ENCODE results near the gene DESI2.
"Not testable (repeated sequence)": the region's sequence is repeated elsewhere in the genome, so short reads cannot be mapped to it uniquely, and the experiment has no call there.

The DESI2 gene

GRCh38 chr1:244659694-244660093 is 6.8 kb downstream of the DESI2 start:
- Histone ChIP-seq H3K27me3 (ENCODE audit: insufficient read depth, low read length, poor library complexity) (no peaks in the 10 kb centered on the region), H2AFZ (ENCODE audit: low read depth, low read length) (no peak overlapping the region), H3K4me1 (ENCODE audit: insufficient read depth, low read length) (peaks cover 17% of the 10 kb centered on the region), H3K4me2 (ENCODE audit: insufficient read depth, low read length) (no peak overlapping the region), H3K9ac (ENCODE audit: low read depth, low read length) (no peak overlapping the region), H3K79me2 (ENCODE audit: insufficient read depth, low read length) (peaks cover 88% of the 10 kb centered on the region), H3K36me3 (ENCODE audit: insufficient read depth, low read length) (peaks cover 43% of the 10 kb centered on the region), H3K9me3 (ENCODE audit: insufficient read depth, low read length, severe bottlenecking) (no peaks in the 10 kb centered on the region), H3K27ac (ENCODE audit: low read length) (no peak overlapping the region), H3K4me3 (ENCODE audit: low read depth in 1 of 2, low read length in 2 of 2) (no peak overlapping the region), H4K20me1 (ENCODE audit: insufficient read depth, low read length) (peaks cover 5% of the 10 kb centered on the region; the same call in 1 of the 2 replicates)
- DNase-seq (no peak), ATAC-seq (ENCODE audit: insufficient read depth, low read depth) (no peak)
- TF ChIP-seq EZH2 (IDR thresholded peaks at IDR 0.05; ENCODE audit: borderline replicate concordance, low read depth, low read length, severe bottlenecking), result no peak
- TF ChIP-seq, protein P1, sequence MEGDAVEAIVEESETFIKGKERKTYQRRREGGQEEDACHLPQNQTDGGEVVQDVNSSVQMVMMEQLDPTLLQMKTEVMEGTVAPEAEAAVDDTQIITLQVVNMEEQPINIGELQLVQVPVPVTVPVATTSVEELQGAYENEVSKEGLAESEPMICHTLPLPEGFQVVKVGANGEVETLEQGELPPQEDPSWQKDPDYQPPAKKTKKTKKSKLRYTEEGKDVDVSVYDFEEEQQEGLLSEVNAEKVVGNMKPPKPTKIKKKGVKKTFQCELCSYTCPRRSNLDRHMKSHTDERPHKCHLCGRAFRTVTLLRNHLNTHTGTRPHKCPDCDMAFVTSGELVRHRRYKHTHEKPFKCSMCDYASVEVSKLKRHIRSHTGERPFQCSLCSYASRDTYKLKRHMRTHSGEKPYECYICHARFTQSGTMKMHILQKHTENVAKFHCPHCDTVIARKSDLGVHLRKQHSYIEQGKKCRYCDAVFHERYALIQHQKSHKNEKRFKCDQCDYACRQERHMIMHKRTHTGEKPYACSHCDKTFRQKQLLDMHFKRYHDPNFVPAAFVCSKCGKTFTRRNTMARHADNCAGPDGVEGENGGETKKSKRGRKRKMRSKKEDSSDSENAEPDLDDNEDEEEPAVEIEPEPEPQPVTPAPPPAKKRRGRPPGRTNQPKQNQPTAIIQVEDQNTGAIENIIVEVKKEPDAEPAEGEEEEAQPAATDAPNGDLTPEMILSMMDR (IDR thresholded peaks at IDR 0.05; ENCODE audit: borderline replicate concordance, extremely low read depth, low read length, poor library complexity, severe bottlenecking), result no peak

- peaks cover 7% of the 10 kb centered on the region; the same call in 1 of the 2 replicates for H4K20me1 ChIP-seq (ENCODE audit: insufficient read depth, low read length)
- no peak for DNase-seq
- no peaks in the 10 kb centered on the region for H3K27me3 ChIP-seq (ENCODE audit: insufficient read depth, low read length, poor library complexity)
- H3K9ac ChIP-seq (ENCODE audit: low read depth, low read length), result no peak overlapping the region
- no peaks in the 10 kb centered on the region for H3K9me3 ChIP-seq (ENCODE audit: insufficient read depth, low read length, severe bottlenecking)
- H3K36me3 ChIP-seq (ENCODE audit: insufficient read depth, low read length), result peaks cover 43% of the 10 kb centered on the region
- no peak overlapping the region for H3K4me3 ChIP-seq (ENCODE audit: low read depth in 1 of 2, low read length in 2 of 2)
- ATAC-seq (ENCODE audit: insufficient read depth, low read depth), result no peak
- H3K27ac ChIP-seq (ENCODE audit: low read length), result no peak overlapping the region
- H2AFZ ChIP-seq (ENCODE audit: low read depth, low read length), result no peak overlapping the region
- TF ChIP-seq EZH2 (IDR thresholded peaks at IDR 0.05; ENCODE audit: borderline replicate concordance, low read depth, low read length, severe bottlenecking), result no peak
- peaks cover 88% of the 10 kb centered on the region for H3K79me2 ChIP-seq (ENCODE audit: insufficient read depth, low read length)
- H3K4me1 ChIP-seq (ENCODE audit: insufficient read depth, low read length), result peaks cover 8% of the 10 kb centered on the region
- no peak overlapping the region for H3K4me2 ChIP-seq (ENCODE audit: insufficient read depth, low read length)
Observed at GRCh38 chr1:244660595-244660994, 7.7 kb downstream of the DESI2 start.

GRCh38 chr1:244661569-244662312 is 8.8 kb downstream of the DESI2 start:
- not testable (repeated sequence) for H3K4me1 ChIP-seq (ENCODE audit: insufficient read depth, low read length); H4K20me1 ChIP-seq (ENCODE audit: insufficient read depth, low read length); H3K27me3 ChIP-seq (ENCODE audit: insufficient read depth, low read length, poor library complexity); H3K9ac ChIP-seq (ENCODE audit: low read depth, low read length); DNase-seq; ATAC-seq (ENCODE audit: insufficient read depth, low read depth); H3K9me3 ChIP-seq (ENCODE audit: insufficient read depth, low read length, severe bottlenecking); H3K27ac ChIP-seq (ENCODE audit: low read length); H2AFZ ChIP-seq (ENCODE audit: low read depth, low read length); H3K4me3 ChIP-seq (ENCODE audit: low read depth in 1 of 2, low read length in 2 of 2); H3K4me2 ChIP-seq (ENCODE audit: insufficient read depth, low read length)
- Histone ChIP-seq H3K36me3 (ENCODE audit: insufficient read depth, low read length) (peaks cover 36% of the 10 kb centered on the region), H3K79me2 (ENCODE audit: insufficient read depth, low read length) (peaks cover 89% of the 10 kb centered on the region)

GRCh38 chr1:244662599-244662998 is 9.7 kb downstream of the DESI2 start:
- no peak for DNase-seq
- H3K4me3 ChIP-seq (ENCODE audit: low read depth in 1 of 2, low read length in 2 of 2), result no peak overlapping the region
- no peak for TF ChIP-seq EZH2 (IDR thresholded peaks at IDR 0.05; ENCODE audit: borderline replicate concordance, low read depth, low read length, severe bottlenecking)
- TF ChIP-seq, protein P1 (IDR thresholded peaks at IDR 0.05; ENCODE audit: borderline replicate concordance, extremely low read depth, low read length, poor library complexity, severe bottlenecking), result no peak
- peaks cover 27% of the 10 kb centered on the region for H3K36me3 ChIP-seq (ENCODE audit: insufficient read depth, low read length)
- no peak overlapping the region for H3K4me2 ChIP-seq (ENCODE audit: insufficient read depth, low read length)
- no peak for ATAC-seq (ENCODE audit: insufficient read depth, low read depth)
- peaks cover 7% of the 10 kb centered on the region; the same call in 1 of the 2 replicates for H4K20me1 ChIP-seq (ENCODE audit: insufficient read depth, low read length)
- H3K9me3 ChIP-seq (ENCODE audit: insufficient read depth, low read length, severe bottlenecking), result no peaks in the 10 kb centered on the region
- H3K27me3 ChIP-seq (ENCODE audit: insufficient read depth, low read length, poor library complexity), result no peaks in the 10 kb centered on the region
- no peak overlapping the region for H2AFZ ChIP-seq (ENCODE audit: low read depth, low read length)
- peaks cover 89% of the 10 kb centered on the region for H3K79me2 ChIP-seq (ENCODE audit: insufficient read depth, low read length)
- no peak overlapping the region for H3K9ac ChIP-seq (ENCODE audit: low read depth, low read length)
- no peak overlapping the region for H3K27ac ChIP-seq (ENCODE audit: low read length)
- H3K4me1 ChIP-seq (ENCODE audit: insufficient read depth, low read length), result no peaks in the 10 kb centered on the region; the same call in 1 of the 2 replicates

All from DND-41 (cell line).